Cardiac muscle cell (in vitro differentiated cells and primary cell): ENCODE measurements around the gene ATG14. TPM values are rescaled to one million over a fixed set of nuclear protein-coding genes. Genes with fewer than 3 reads are reported as not detected.
A peak's percentile ranks its signal among the peaks of the same experiment; 100 is the strongest.
"Not testable (repeated sequence)": the region's sequence is repeated elsewhere in the genome, so short reads cannot be mapped to it uniquely, and the experiment has no call there.

Experiments
- DNase-seq, 2 donors: peaks; one replicate each; pipeline versions ENCODE4 v3.0.0 to v3.0.0-alpha.2; 2010 to 2017; ENCODE audit warnings: low read depth in 1 of 2, low spot score in 1 of 2
- H3K27ac ChIP-seq: fragments of 200-600 bp; sonication (generic); 2 replicates; pipeline ENCODE4 v1.5.1; 2016
- H3K27me3 ChIP-seq: fragments of 200-600 bp; sonication (generic); 2 replicates; pipeline ENCODE4 v1.6.0; 2016; ENCODE audit warnings: control low read depth
- H3K36me3 ChIP-seq: fragments of 200-600 bp; sonication (generic); 2 replicates; pipeline ENCODE4 v1.5.1; 2016; ENCODE audit warnings: control low read depth
- H3K4me1 ChIP-seq: fragments of 200-600 bp; sonication (generic); 2 replicates; pipeline ENCODE4 v1.8.1; 2017; ENCODE audit warnings: low read depth, mild to moderate bottlenecking, mixed run types
- H3K4me3 ChIP-seq: fragments of 200-600 bp; sonication (generic); 2 replicates; pipeline ENCODE4 v1.5.1; 2016; ENCODE audit warnings: mild to moderate bottlenecking
- H3K9me3 ChIP-seq: fragments of 200-600 bp; sonication (generic); 2 replicates; pipeline ENCODE4 v1.5.1; 2017; ENCODE audit warnings: low read depth, mild to moderate bottlenecking, control low read depth
- polyA plus RNA-seq: library from polyadenylated mRNA; unstranded; fragments of >200 nt; fragmentation: Nextera tagmentation; extraction: Ambion mirVana; gene quantifications from 2 replicates; pipeline ENCODE4 v1.2.1, GENCODE V29; 2016
- total RNA-seq: library from RNA; depleted of rRNA; stranded (reverse); fragments of >200 nt; gene quantifications from 2 replicates; pipeline ENCODE4 v1.2.3, GENCODE V29; 2016
- TF ChIP-seq, protein P1 (sequence below): IDR thresholded peaks from 2 replicates; pipeline ENCODE4 v1.5.1; 2012; ENCODE audit warnings: low read depth, mild to moderate bottlenecking, low read length

Gene ATG14
- total and polyA plus RNA-seq, 2 experiments from 2014 or later, result 2.5 to 11.7 TPM

DNA sequence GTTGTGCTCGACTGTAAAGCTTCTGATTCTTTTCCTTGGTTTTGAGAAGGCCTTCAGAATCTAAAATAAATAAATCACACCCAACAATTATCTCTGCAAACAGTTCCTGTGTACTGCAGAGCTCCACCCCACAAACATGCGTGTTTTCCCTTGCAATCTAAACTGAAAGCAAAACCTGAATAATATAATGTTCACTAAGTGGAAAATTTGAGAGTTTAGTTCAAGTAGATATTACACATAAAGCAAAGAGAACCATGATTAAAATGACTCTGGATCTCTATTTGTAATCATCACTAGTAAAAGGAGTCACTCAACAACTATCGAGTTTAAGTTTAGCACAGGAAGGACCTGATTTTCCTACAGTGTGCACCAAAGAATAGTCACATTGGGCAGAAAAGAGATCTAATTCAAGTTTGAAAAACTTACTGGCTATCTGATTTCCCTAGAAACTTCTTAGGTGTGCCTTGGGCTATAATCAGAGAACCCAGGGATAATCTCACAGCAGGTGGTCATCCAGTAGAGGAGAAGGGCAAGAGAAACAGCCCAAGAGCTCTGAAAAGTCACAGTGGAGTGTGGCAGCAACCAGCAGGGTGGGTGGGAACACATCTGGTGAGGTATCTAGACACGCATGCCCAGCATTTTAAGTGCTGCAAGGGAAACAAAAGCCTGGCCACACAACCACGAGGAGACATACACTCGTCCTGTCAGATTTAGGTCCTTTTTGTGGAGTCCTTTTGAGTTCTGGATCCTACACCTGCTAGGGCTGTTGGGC is 25.4 kb downstream of the ATG14 start:
- H3K36me3 ChIP-seq, result peaks cover 25% of the 10 kb centered on the region
- no peak for DNase-seq
- TF ChIP-seq, protein P1, sequence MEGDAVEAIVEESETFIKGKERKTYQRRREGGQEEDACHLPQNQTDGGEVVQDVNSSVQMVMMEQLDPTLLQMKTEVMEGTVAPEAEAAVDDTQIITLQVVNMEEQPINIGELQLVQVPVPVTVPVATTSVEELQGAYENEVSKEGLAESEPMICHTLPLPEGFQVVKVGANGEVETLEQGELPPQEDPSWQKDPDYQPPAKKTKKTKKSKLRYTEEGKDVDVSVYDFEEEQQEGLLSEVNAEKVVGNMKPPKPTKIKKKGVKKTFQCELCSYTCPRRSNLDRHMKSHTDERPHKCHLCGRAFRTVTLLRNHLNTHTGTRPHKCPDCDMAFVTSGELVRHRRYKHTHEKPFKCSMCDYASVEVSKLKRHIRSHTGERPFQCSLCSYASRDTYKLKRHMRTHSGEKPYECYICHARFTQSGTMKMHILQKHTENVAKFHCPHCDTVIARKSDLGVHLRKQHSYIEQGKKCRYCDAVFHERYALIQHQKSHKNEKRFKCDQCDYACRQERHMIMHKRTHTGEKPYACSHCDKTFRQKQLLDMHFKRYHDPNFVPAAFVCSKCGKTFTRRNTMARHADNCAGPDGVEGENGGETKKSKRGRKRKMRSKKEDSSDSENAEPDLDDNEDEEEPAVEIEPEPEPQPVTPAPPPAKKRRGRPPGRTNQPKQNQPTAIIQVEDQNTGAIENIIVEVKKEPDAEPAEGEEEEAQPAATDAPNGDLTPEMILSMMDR, result no peak
- H3K27me3 ChIP-seq, result no peaks in the 10 kb centered on the region
- no peak overlapping the region for H3K4me3 ChIP-seq
- no peak overlapping the region for H3K27ac ChIP-seq
- no peaks in the 10 kb centered on the region for H3K9me3 ChIP-seq
- H3K4me1 ChIP-seq, result peaks cover 5% of the 10 kb centered on the region

DNA sequence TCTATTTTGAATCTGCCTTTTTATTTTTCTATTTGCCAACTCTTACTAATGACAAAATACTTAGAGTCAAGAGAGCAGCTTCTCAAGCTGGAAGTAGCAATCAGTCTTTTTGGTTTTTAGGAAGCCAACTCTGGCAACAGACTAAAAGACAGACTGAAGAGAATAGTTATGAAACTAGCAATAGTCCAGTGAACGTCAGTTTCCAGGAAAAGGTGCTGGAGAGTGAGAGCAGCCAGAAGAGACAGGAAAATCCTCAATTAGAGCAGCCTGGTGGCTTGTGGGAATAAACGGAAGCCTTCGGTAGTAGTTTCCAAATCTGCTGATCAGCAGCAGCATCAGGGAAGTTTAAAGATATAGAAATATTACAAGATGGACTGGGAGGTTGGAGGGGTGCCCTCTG is 27.1 kb downstream of the ATG14 start:
- TF ChIP-seq, protein P1, result no peak
- H3K9me3 ChIP-seq, result no peaks in the 10 kb centered on the region
- H3K27ac ChIP-seq, result no peak overlapping the region
- no peak for DNase-seq
- H3K4me1 ChIP-seq, result peaks cover 5% of the 10 kb centered on the region
- peaks cover 23% of the 10 kb centered on the region for H3K36me3 ChIP-seq
- H3K4me3 ChIP-seq, result no peak overlapping the region
- no peaks in the 10 kb centered on the region for H3K27me3 ChIP-seq

DNA sequence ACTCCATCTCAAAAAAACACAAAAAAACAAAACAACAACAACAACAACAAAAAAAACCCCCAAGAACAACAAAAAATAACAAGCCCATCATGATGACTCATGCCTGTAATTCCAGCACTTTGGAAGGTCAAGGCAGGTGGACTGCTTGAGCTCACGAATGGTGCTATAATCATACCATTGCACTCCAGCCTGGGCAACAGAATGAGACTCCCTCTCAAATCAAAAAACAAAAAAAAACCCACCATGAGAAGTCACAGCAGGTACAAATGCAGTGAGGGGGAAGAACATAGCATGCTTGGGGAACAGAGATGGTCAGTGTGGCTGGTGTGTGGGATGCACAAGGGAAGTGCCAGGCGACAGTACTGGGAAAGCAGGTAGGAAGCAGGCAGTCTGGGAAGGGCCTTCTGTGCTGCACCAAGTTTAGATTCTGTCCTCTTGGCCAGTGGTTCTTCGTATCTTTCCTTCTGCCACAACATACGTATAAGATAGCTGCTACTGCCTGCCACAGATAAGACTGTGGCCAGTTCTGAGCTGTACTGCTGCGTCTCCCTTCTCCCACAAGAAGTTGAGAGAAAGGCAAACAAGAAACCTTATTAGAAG is 28.0 kb downstream of the ATG14 start:
- peak; percentile 4 to 20 for DNase-seq
- H3K9me3 ChIP-seq, result no peaks in the 10 kb centered on the region
- H3K27ac ChIP-seq, result no peak overlapping the region
- TF ChIP-seq, protein P1, result no peak
- peaks cover 21% of the 10 kb centered on the region for H3K36me3 ChIP-seq
- H3K4me1 ChIP-seq, result peaks cover 5% of the 10 kb centered on the region
- no peak overlapping the region for H3K4me3 ChIP-seq
- H3K27me3 ChIP-seq, result no peaks in the 10 kb centered on the region

DNA sequence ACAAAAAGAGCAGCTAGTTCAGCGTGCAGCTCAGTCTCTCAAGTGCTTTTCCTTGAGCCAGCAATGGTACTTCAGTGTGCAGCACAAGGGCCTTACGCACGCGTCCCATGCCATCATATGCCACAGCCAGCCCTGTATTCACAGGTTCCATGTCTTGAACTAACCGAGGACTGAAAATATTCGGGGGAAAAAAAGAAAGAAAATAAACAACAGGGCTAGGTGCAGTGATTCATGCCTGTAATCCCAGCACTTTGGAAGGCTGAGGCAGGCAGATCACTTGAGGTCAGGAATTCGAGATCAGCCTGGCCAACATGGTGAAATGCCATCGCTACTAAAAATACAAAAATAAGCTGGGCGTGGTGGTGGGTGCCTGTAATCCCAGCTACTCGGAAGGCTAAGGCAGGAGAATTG is 28.6 kb downstream of the ATG14 start:
- H3K4me1 ChIP-seq, H3K9me3 ChIP-seq, H3K4me3 ChIP-seq, H3K27me3 ChIP-seq: not testable (repeated sequence)
- peaks cover 21% of the 10 kb centered on the region for H3K36me3 ChIP-seq
- H3K27ac ChIP-seq, result peak overlapping the region; percentile 18
- peak in 1 of 2 donors; percentile 7 for DNase-seq

DNA sequence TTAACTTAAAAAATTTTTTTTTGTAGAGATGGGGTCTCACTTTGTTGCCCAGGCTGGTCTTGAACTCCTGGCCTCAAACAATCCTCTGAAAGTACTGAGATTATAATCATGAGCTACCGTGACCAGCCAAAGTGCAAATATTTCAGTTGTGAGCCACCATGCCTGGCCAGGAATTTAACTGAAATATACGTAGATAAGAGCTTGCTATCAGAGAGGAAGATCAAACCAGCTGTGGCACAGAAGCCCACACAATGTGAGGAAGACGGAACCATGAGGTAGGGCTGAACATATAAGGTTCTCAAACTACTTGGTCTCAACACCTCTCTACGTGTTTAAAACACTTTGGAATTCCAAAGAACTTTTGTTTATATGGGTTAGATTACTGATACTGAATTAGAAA is 29.1 kb downstream of the ATG14 start:
- DNase-seq, result no peak
- H3K4me1 ChIP-seq, result peaks cover 5% of the 10 kb centered on the region

More for the DNA sequence above, 29.1 kb downstream of the ATG14 start:
- TF ChIP-seq, protein P1, result no peak
- Histone ChIP-seq H3K4me3 (no peak overlapping the region), H3K27ac (peak overlapping the region; percentile 18), H3K36me3 (peaks cover 26% of the 10 kb centered on the region), H3K9me3 (no peaks in the 10 kb centered on the region), H3K27me3 (no peaks in the 10 kb centered on the region)
